DND-41 (cell line): ENCODE results near the gene MASP1.

ENCODE experiments used
- ATAC-seq: fragments of 200-7000 bp; cut with Tn5 transposase; 3 replicates; pipeline ENCODE4 v1.9.1; 2021; ENCODE audit warnings: low read depth; ENCODE audit not compliant: insufficient read depth
- DNase-seq: peaks from one replicate; pipeline ENCODE4 v3.0.0-alpha.2; 2020
- H2AFZ ChIP-seq: 2 replicates; pipeline ENCODE4 v1.6.0; 2012; ENCODE audit warnings: low read depth, low read length
- H3K27ac ChIP-seq: 2 replicates; pipeline ENCODE4 v1.5.1; 2012; ENCODE audit warnings: low read length, inconsistent platforms
- H3K27me3 ChIP-seq: fragments of 200-600 bp; sonication (generic); 2 replicates; pipeline ENCODE4 v1.6.0; 2012; ENCODE audit warnings: low read length, mild to moderate bottlenecking, inconsistent platforms; ENCODE audit not compliant: insufficient read depth, poor library complexity
- H3K36me3 ChIP-seq: 2 replicates; pipeline ENCODE4 v1.5.1; 2012; ENCODE audit warnings: low read length, inconsistent platforms; ENCODE audit not compliant: insufficient read depth
- H3K4me1 ChIP-seq: 2 replicates; pipeline ENCODE4 v1.5.1; 2012; ENCODE audit warnings: mild to moderate bottlenecking, low read length; ENCODE audit not compliant: insufficient read depth
- H3K4me2 ChIP-seq: 2 replicates; pipeline ENCODE4 v1.6.0; 2012; ENCODE audit warnings: mild to moderate bottlenecking, moderate library complexity, low read length, inconsistent platforms; ENCODE audit not compliant: insufficient read depth
- H3K4me3 ChIP-seq, 2 experiments: fragments of 200-600 bp in 1 of 2; shearing (Covaris generic) in 1 of 2; 2 replicates each; pipeline ENCODE4 v1.5.1; 2012 to 2016; ENCODE audit warnings: inconsistent platforms in 2 of 2, low read length in 2 of 2, mild to moderate bottlenecking in 2 of 2, low read depth in 1 of 2, moderate library complexity in 1 of 2
- H3K79me2 ChIP-seq: 2 replicates; pipeline ENCODE4 v1.6.0; 2012; ENCODE audit warnings: low read length, inconsistent platforms; ENCODE audit not compliant: insufficient read depth
- H3K9ac ChIP-seq: 2 replicates; pipeline ENCODE4 v1.6.0; 2012; ENCODE audit warnings: low read depth, mild to moderate bottlenecking, inconsistent platforms, low read length, moderate library complexity
- H3K9me3 ChIP-seq: 2 replicates; pipeline ENCODE4 v1.5.1; 2012; ENCODE audit warnings: low read length, moderate library complexity, mild to moderate bottlenecking, inconsistent platforms; ENCODE audit not compliant: insufficient read depth, severe bottlenecking
- H4K20me1 ChIP-seq: 2 replicates; pipeline ENCODE4 v1.6.0; 2012; ENCODE audit warnings: low read length; ENCODE audit not compliant: insufficient read depth
- CTCF ChIP-seq: IDR thresholded peaks from 2 replicates; pipeline ENCODE4 v1.5.1; 2012; ENCODE audit warnings: borderline replicate concordance, low read length, moderate library complexity, mild to moderate bottlenecking; ENCODE audit not compliant: poor library complexity, severe bottlenecking; ENCODE audit errors: extremely low read depth
- EZH2 ChIP-seq: IDR thresholded peaks from 3 replicates; pipeline ENCODE4 v1.6.1; 2012; ENCODE audit warnings: borderline replicate concordance, low read depth, mild to moderate bottlenecking, moderate library complexity, low read length, inconsistent platforms; ENCODE audit not compliant: severe bottlenecking

Gene MASP1

GRCh38 chr3:187209491-187209890 lies 82.0 kb downstream of the MASP1 start:
- H3K27me3 ChIP-seq, result peaks cover 22% of the 10 kb centered on the region
- no peak overlapping the region for H3K4me2 ChIP-seq
- ATAC-seq (no peak), DNase-seq (no peak)
- no peak for TF ChIP-seq EZH2
- no peak for TF ChIP-seq CTCF
- H3K36me3 ChIP-seq, result no peaks in the 10 kb centered on the region
- H3K79me2 ChIP-seq, result no peaks in the 10 kb centered on the region
- no peaks in the 10 kb centered on the region for H4K20me1 ChIP-seq
- no peaks in the 10 kb centered on the region for H3K4me1 ChIP-seq
- no peak overlapping the region for H3K4me3 ChIP-seq
- H3K27ac ChIP-seq, result no peak overlapping the region
- no peak overlapping the region for H3K9ac ChIP-seq
- H2AFZ ChIP-seq, result no peak overlapping the region
- no peaks in the 10 kb centered on the region for H3K9me3 ChIP-seq

GRCh38 chr3:187208159-187208558 lies 83.4 kb downstream of the MASP1 start:
- ATAC-seq, result no peak
- TF ChIP-seq CTCF (no peak), EZH2 (no peak)
- no peaks in the 10 kb centered on the region for H3K4me1 ChIP-seq
- H3K79me2 ChIP-seq, result no peaks in the 10 kb centered on the region
- H3K9ac ChIP-seq, result no peak overlapping the region
- H3K36me3 ChIP-seq, result no peaks in the 10 kb centered on the region
- no peaks in the 10 kb centered on the region for H4K20me1 ChIP-seq
- DNase-seq, result no peak
- no peaks in the 10 kb centered on the region for H3K9me3 ChIP-seq
- no peak overlapping the region for H2AFZ ChIP-seq
- no peak overlapping the region for H3K4me2 ChIP-seq
- H3K27ac ChIP-seq, result no peak overlapping the region
- no peak overlapping the region for H3K4me3 ChIP-seq
- peaks cover 22% of the 10 kb centered on the region for H3K27me3 ChIP-seq

- H3K79me2 ChIP-seq, result no peaks in the 10 kb centered on the region
- H3K27me3 ChIP-seq, result peaks cover 22% of the 10 kb centered on the region
- no peaks in the 10 kb centered on the region for H4K20me1 ChIP-seq
- H3K9me3 ChIP-seq, result no peaks in the 10 kb centered on the region
- no peak for ATAC-seq
- no peak overlapping the region for H2AFZ ChIP-seq
- H3K27ac ChIP-seq, result no peak overlapping the region
- H3K4me3 ChIP-seq, result no peak overlapping the region
- TF ChIP-seq EZH2 (no peak), CTCF (no peak)
- H3K4me2 ChIP-seq, result no peak overlapping the region
- H3K9ac ChIP-seq, result no peak overlapping the region
- no peak for DNase-seq
- H3K36me3 ChIP-seq, result no peaks in the 10 kb centered on the region
- H3K4me1 ChIP-seq, result no peaks in the 10 kb centered on the region
These were observed 83.9 kb downstream of the MASP1 start for GRCh38 chr3:187207624-187208023.

- no peak for ATAC-seq
- no peaks in the 10 kb centered on the region for H4K20me1 ChIP-seq
- no peak for DNase-seq
- H2AFZ ChIP-seq, result no peak overlapping the region
- no peaks in the 10 kb centered on the region for H3K79me2 ChIP-seq
- H3K9ac ChIP-seq, result no peak overlapping the region
- no peak overlapping the region for H3K4me3 ChIP-seq
- H3K27me3 ChIP-seq, result peaks cover 17% of the 10 kb centered on the region
- H3K4me2 ChIP-seq, result no peak overlapping the region
- TF ChIP-seq CTCF, result no peak
- no peak for TF ChIP-seq EZH2
- no peaks in the 10 kb centered on the region for H3K4me1 ChIP-seq
- H3K36me3 ChIP-seq, result no peaks in the 10 kb centered on the region
- no peaks in the 10 kb centered on the region for H3K9me3 ChIP-seq
- H3K27ac ChIP-seq, result no peak overlapping the region
These were observed 84.5 kb downstream of the MASP1 start for GRCh38 chr3:187207062-187207461.
